SK-N-SH (cell line): ENCODE results near the gene CLK2. TPM values are rescaled to one million over a fixed set of nuclear protein-coding genes. Genes with fewer than 3 reads are reported as not detected.

ENCODE experiments used
- CTCF ChIA-PET: fragments of 300-600, 350-600 bp; formaldehyde crosslinking; extraction: SDS; loops from one replicate; lab custom pipeline; 2021; lab: Yijun Ruan, JAX
- POLR2A ChIA-PET: fragments of 350-600 bp; sonication (Branson Sonifier 250); formaldehyde crosslinking; extraction: SDS; loops from one replicate; lab custom pipeline; 2020; ENCODE audit warnings: antibody characterized with exemption, inconsistent platforms; lab: Yijun Ruan, JAX
- DNase-seq: peaks from one replicate; pipeline ENCODE4 v3.0.0; 2012
- H2AFZ ChIP-seq: fragments of 200-600 bp; sonication (generic); 2 replicates; pipeline ENCODE4 v1.8.1; 2016; ENCODE audit warnings: antibody characterized with exemption, mild to moderate bottlenecking, low read depth
- H3F3A ChIP-seq: fragments of 200-600 bp; sonication (generic); replicated peaks from 2 replicates; pipeline ENCODE3; 2016; ENCODE audit warnings: antibody characterized with exemption, mild to moderate bottlenecking; ENCODE audit not compliant: insufficient read depth
- H3K27ac ChIP-seq, 2 experiments: fragments of 200-500 bp in 1 of 2; fragments of 200-600 bp in 1 of 2; sonication (Bioruptor generic) in 1 of 2; sonication (generic), shearing (Covaris generic) in 1 of 2; 2 replicates each; pipeline versions ENCODE4 v1.5.1 to v1.6.1; 2014 to 2016; ENCODE audit warnings: low read depth in 2 of 2, inconsistent platforms in 1 of 2, low read length in 1 of 2, mild to moderate bottlenecking in 1 of 2, mixed read lengths in 1 of 2
- H3K27me3 ChIP-seq: fragments of 200-600 bp; sonication (generic), shearing (Covaris generic); 2 replicates; pipeline ENCODE4 v1.6.1; 2016; ENCODE audit warnings: mixed run types; ENCODE audit not compliant: insufficient read depth
- H3K36me3 ChIP-seq, 2 experiments: fragments of 200-500 bp in 1 of 2; fragments of 200-600 bp in 1 of 2; sonication (Bioruptor generic) in 1 of 2; sonication (generic) in 1 of 2; replicated peaks in 1 of 2; 2 replicates each; pipeline versions ENCODE3 to v1.5.1; 2014 to 2016; ENCODE audit warnings: low read length in 1 of 2, mild to moderate bottlenecking in 1 of 2; ENCODE audit not compliant: insufficient read depth in 2 of 2, control insufficient read depth in 1 of 2
- H3K4me1 ChIP-seq, 2 experiments: fragments of 200-500 bp in 1 of 2; fragments of 200-600 bp in 1 of 2; sonication (Bioruptor generic) in 1 of 2; sonication (generic), shearing (Covaris generic) in 1 of 2; 2 replicates each; pipeline versions ENCODE4 v1.5.1 to v1.6.1; 2014 to 2016; ENCODE audit warnings: low read depth in 1 of 2, low read length in 1 of 2, mixed run types in 1 of 2; ENCODE audit not compliant: insufficient read depth in 2 of 2, control insufficient read depth in 1 of 2
- H3K4me2 ChIP-seq: fragments of 200-600 bp; sonication (generic), shearing (Covaris generic); 2 replicates; pipeline ENCODE4 v1.6.1; 2017; ENCODE audit warnings: mixed run types
- H3K4me3 ChIP-seq, 2 experiments: fragments of 200-500 bp in 1 of 2; fragments of 200-600 bp in 1 of 2; sonication (Bioruptor generic) in 1 of 2; sonication (generic), shearing (Covaris generic) in 1 of 2; 2 replicates each; pipeline versions ENCODE4 v1.5.1 to v1.8.1; 2014 to 2016; ENCODE audit warnings: low read depth in 2 of 2, inconsistent platforms in 1 of 2, low read length in 1 of 2, mild to moderate bottlenecking in 1 of 2, mixed read lengths in 1 of 2, moderate library complexity in 1 of 2
- H3K79me2 ChIP-seq: fragments of 200-600 bp; sonication (generic); 2 replicates; pipeline ENCODE4 v1.8.1; 2017; ENCODE audit warnings: mild to moderate bottlenecking; ENCODE audit not compliant: insufficient read depth
- H3K9ac ChIP-seq: fragments of 200-600 bp; sonication (generic); 2 replicates; pipeline ENCODE4 v1.6.1; 2017; ENCODE audit warnings: mixed run types
- H3K9me2 ChIP-seq: fragments of 200-600 bp; sonication (generic); 2 replicates; pipeline ENCODE4 v1.6.1; 2017; ENCODE audit warnings: mixed run types
- H3K9me3 ChIP-seq: fragments of 200-600 bp; sonication (generic); 2 replicates; pipeline ENCODE4 v1.6.1; 2017; ENCODE audit warnings: mixed run types, mild to moderate bottlenecking, moderate library complexity
- H4K20me1 ChIP-seq: fragments of 200-600 bp; sonication (generic); 2 replicates; pipeline ENCODE4 v1.6.1; 2017; ENCODE audit warnings: mild to moderate bottlenecking, mixed run types; ENCODE audit not compliant: insufficient read depth
- ELF1 ChIP-seq: IDR thresholded peaks from 2 replicates; pipeline ENCODE4 v1.4.0; 2012
- FOXM1 ChIP-seq: IDR thresholded peaks from 2 replicates; pipeline ENCODE4 v1.4.0; 2012; ENCODE audit warnings: low read depth, mild to moderate bottlenecking
- NRF1 ChIP-seq: IDR thresholded peaks from 2 replicates; pipeline ENCODE4 v1.6.1; 2012; ENCODE audit warnings: low read depth, mild to moderate bottlenecking, low read length
- POLR2AphosphoS5 ChIP-seq: IDR thresholded peaks from 2 replicates; pipeline ENCODE4 v1.6.1; 2012; ENCODE audit warnings: low read depth, low read length
- RAD21 ChIP-seq: IDR thresholded peaks from 2 replicates; pipeline ENCODE4 v1.6.1; 2012; ENCODE audit warnings: mild to moderate bottlenecking, low read length
- SIN3A ChIP-seq: IDR thresholded peaks from 2 replicates; pipeline ENCODE4 v1.6.1; 2012; ENCODE audit warnings: low read depth, mild to moderate bottlenecking, low read length, moderate library complexity, borderline replicate concordance
- YY1 ChIP-seq: IDR thresholded peaks from 2 replicates; pipeline ENCODE4 v1.4.0; 2012; ENCODE audit warnings: low read depth, mild to moderate bottlenecking
- WGBS: methylation state at CpG from one replicate; pipeline ENCODE4 v1.1.6; 2017; ENCODE audit warnings: low lambda C conversion rate; 5-methylcytosine and 5-hydroxymethylcytosine counted together
- polyA plus RNA-seq, 3 experiments: library from polyadenylated mRNA; depleted of rRNA; stranded (reverse); fragments of >200 nt; gene quantifications; 2 replicates each; pipeline ENCODE4 v1.2.3, GENCODE V29; 2012
- TF ChIP-seq, protein P1 (sequence below): fragments of 150-350 bp; IDR thresholded peaks from 2 replicates; pipeline ENCODE4 v1.6.1; 2017; ENCODE audit warnings: antibody characterized with exemption, low read length, low read depth, borderline replicate concordance
- TF ChIP-seq, protein P2 (sequence below): IDR thresholded peaks from 2 replicates; pipeline ENCODE4 v1.4.0; 2012; ENCODE audit warnings: low read depth
- TF ChIP-seq, protein P3 (sequence below): fragments of 200-600 bp; sonication (generic); IDR thresholded peaks from 2 replicates; pipeline ENCODE4 v1.6.1; 2017; ENCODE audit warnings: antibody characterized with exemption, mild to moderate bottlenecking, moderate library complexity
- TF ChIP-seq, protein P4 (sequence below): fragments of 150-350 bp; IDR thresholded peaks from 2 replicates; pipeline ENCODE4 v1.6.1; 2016; ENCODE audit warnings: mild to moderate bottlenecking, low read depth, low read length

The CLK2 gene
- polyA plus RNA-seq, 1 of the 3 experiments (the other 2 are of a cell fraction), result 76.7 TPM

DNA sequence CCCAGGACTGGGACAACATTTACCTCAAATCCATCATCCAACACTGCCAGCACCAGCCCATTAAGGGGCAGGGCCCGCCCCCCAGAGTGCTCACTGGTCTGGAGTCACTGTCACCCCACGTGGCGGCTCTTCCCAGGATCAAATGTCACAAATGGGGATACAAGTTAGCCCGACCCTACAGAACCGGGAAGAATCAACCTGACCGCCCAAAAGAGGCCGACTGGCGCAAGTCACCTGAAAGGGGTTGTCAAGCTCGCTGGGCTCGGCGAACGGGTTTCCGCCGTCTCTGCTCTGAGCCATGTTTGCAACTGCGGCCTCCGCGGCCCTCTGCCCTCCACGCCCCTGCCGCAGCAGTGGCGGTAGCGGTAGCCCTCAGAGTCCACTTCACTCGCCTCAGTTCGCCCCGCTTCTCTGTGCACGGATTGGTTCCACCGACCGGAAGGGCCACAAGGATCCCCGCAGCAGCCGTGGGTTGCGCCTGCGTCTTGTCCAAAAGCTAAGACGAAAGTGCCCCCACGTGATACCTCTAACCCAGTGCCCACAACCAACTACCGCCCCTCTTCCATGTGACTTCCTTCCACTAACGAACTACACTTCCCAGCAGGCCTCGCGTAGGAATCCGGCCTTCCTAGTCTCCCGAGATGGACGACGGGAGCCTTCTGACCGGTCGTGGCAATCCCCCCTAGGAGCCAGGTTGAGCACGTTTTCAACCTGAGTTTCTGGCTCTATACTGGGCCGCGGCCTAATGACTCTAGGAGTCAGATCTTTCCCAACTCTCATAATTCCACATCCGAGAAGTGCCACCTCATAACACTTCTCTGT is 11.2 kb downstream of the CLK2 start, which contains the start of gene SCAMP3 (continued):
- TF ChIP-seq, protein P1, sequence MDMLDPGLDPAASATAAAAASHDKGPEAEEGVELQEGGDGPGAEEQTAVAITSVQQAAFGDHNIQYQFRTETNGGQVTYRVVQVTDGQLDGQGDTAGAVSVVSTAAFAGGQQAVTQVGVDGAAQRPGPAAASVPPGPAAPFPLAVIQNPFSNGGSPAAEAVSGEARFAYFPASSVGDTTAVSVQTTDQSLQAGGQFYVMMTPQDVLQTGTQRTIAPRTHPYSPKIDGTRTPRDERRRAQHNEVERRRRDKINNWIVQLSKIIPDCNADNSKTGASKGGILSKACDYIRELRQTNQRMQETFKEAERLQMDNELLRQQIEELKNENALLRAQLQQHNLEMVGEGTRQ, result peak; percentile 94
- TF ChIP-seq, protein P2, sequence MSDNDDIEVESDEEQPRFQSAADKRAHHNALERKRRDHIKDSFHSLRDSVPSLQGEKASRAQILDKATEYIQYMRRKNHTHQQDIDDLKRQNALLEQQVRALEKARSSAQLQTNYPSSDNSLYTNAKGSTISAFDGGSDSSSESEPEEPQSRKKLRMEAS, result peak; percentile 71
- peak; percentile 91 for TF ChIP-seq ELF1

DNA sequence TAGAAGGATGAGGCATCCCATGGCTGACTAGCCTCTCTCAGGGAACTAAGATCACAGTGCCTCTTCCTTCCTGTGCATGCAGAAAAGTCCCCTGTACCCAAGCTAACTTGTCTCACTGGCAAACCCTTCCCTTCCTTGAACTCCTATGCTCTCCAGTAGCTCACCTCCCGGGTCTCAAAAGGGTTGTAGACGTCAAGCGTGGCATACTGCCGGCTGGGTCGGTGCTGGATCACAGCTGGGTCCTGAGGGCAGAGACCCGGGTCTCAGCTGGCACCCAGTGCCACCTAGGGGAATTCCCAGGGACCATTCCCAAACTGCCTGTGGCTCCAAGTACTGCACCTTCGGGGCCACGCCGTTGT is 11.8 kb downstream of the CLK2 start:
- Histone ChIP-seq H3K4me3 (peak overlapping the region; percentile 93 to 94), H3K4me2 (peak overlapping the region; percentile 96), H3K36me3 (peaks cover 29 to 57% of the 10 kb centered on the region in 2 experiments), H3K27ac (peak overlapping the region; percentile 75 to 92; a peak in 3 of 4 replicates), H3K79me2 (peaks cover 21% of the 10 kb centered on the region), H4K20me1 (no peaks in the 10 kb centered on the region), H3K9ac (peak overlapping the region; percentile 84), H2AFZ (peak overlapping the region; percentile 39; the same call in 1 of the 2 replicates), H3K27me3 (no peaks in the 10 kb centered on the region), H3K9me3 (no peaks in the 10 kb centered on the region), H3F3A (peaks cover 65% of the 10 kb centered on the region), H3K9me2 (no peaks in the 10 kb centered on the region), H3K4me1 (peaks cover 0 to 15% of the 10 kb centered on the region in 2 experiments; a peak in 2 of 4 replicates)
- DNase-seq, result no peak
- CTCF ChIA-PET, result interaction anchor here (0.8 to 4.4 kb wide), 8 partner anchors 10 to 90 kb away, joined by 3 to 66 read pairs (median 4); partner anchors contain the start of genes CLK2 and TRIM46
- 0% methylated on average over 7 of the region's 9 CpGs for WGBS
- POLR2A ChIA-PET, result interaction anchor here (1.0 to 1.7 kb wide), 9 partner anchors 10 to 65 kb away, joined by 3 to 13 read pairs (median 4); partner anchors contain the start of genes CLK2, FDPS, HCN3 and RUSC1
- TF ChIP-seq YY1, result no peak
- TF ChIP-seq RAD21, result 0 out of 2 replicates have a peak, but pooled peaks have one; percentile 11
- TF ChIP-seq, protein P3, sequence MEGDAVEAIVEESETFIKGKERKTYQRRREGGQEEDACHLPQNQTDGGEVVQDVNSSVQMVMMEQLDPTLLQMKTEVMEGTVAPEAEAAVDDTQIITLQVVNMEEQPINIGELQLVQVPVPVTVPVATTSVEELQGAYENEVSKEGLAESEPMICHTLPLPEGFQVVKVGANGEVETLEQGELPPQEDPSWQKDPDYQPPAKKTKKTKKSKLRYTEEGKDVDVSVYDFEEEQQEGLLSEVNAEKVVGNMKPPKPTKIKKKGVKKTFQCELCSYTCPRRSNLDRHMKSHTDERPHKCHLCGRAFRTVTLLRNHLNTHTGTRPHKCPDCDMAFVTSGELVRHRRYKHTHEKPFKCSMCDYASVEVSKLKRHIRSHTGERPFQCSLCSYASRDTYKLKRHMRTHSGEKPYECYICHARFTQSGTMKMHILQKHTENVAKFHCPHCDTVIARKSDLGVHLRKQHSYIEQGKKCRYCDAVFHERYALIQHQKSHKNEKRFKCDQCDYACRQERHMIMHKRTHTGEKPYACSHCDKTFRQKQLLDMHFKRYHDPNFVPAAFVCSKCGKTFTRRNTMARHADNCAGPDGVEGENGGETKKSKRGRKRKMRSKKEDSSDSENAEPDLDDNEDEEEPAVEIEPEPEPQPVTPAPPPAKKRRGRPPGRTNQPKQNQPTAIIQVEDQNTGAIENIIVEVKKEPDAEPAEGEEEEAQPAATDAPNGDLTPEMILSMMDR, result peak; percentile 20; the same call in 1 of the 2 replicates
- TF ChIP-seq POLR2AphosphoS5, result no peak

DNA sequence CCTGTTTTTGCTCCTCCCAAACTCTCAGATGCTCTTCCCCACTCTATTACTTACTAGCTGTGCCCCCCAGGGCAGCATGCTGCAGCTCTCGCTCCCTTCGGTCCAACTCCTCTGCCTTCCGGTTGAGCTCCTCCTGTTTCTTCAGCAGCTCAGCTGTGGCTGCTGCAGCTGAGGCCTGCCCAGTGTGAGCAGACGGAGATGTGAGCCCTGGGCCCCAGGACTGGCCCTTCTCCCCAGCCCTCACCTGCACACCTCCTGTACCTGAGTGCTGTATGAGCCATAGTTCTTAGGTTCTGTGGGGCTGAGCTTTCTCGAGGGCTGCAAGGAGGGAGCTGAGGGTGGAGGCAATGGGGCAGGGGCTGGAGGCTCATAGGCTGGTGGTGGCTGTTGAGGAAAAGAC is 13.0 kb downstream of the CLK2 start:
- H2AFZ ChIP-seq, result no peak overlapping the region
- H3K9me3 ChIP-seq, result no peaks in the 10 kb centered on the region
- WGBS, result 94% methylated on average over 5 of the region's 5 CpGs
- no peak overlapping the region for H3K27ac ChIP-seq
- peaks cover 21% of the 10 kb centered on the region for H3K79me2 ChIP-seq
- H4K20me1 ChIP-seq, result no peaks in the 10 kb centered on the region
- no peaks in the 10 kb centered on the region for H3K9me2 ChIP-seq
- ChIA-PET POLR2A (interaction anchor here (0.6 to 1.5 kb wide), 3 partner anchors 9 to 64 kb away, joined by 3 read pairs; no protein-coding TSS in a partner anchor), CTCF (interaction anchor here (0.6 to 4.4 kb wide), 6 partner anchors 9 to 86 kb away, joined by 3 to 66 read pairs (median 4); partner anchors contain the start of genes CLK2 and TRIM46)
- H3F3A ChIP-seq, result peaks cover 65% of the 10 kb centered on the region
- H3K4me3 ChIP-seq, result no peak overlapping the region
- no peaks in the 10 kb centered on the region for H3K27me3 ChIP-seq
- H3K9ac ChIP-seq, result no peak overlapping the region
- no peak for DNase-seq
- TF ChIP-seq, protein P4, sequence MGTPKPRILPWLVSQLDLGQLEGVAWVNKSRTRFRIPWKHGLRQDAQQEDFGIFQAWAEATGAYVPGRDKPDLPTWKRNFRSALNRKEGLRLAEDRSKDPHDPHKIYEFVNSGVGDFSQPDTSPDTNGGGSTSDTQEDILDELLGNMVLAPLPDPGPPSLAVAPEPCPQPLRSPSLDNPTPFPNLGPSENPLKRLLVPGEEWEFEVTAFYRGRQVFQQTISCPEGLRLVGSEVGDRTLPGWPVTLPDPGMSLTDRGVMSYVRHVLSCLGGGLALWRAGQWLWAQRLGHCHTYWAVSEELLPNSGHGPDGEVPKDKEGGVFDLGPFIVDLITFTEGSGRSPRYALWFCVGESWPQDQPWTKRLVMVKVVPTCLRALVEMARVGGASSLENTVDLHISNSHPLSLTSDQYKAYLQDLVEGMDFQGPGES, result no peak
- no peak for TF ChIP-seq FOXM1
- no peak for TF ChIP-seq SIN3A
- no peak for TF ChIP-seq NRF1
- H3K4me1 ChIP-seq, result peaks cover 0 to 19% of the 10 kb centered on the region in 2 experiments; a peak in 2 of 4 replicates
- H3K4me2 ChIP-seq, result peak overlapping the region; percentile 96
- peaks cover 24 to 48% of the 10 kb centered on the region in 2 experiments for H3K36me3 ChIP-seq
